MM.1S (cell line): ENCODE results near the gene SLC11A1.

Source experiments
- DNase-seq: peaks from one replicate; pipeline ENCODE4 v3.0.0-alpha.2; 2015
- H2AFZ ChIP-seq: fragments of 300-600 bp; sonication (generic); 2 replicates; pipeline ENCODE4 v1.6.0; 2016; ENCODE audit warnings: antibody characterized with exemption, low read length
- H3F3A ChIP-seq: fragments of 300-600 bp; sonication (generic); 2 replicates; pipeline ENCODE4 v1.6.1; 2016; ENCODE audit warnings: mild to moderate bottlenecking, antibody characterized with exemption, low read length, moderate library complexity, mixed read lengths; ENCODE audit not compliant: insufficient read depth
- H3K27ac ChIP-seq: fragments of 300-600 bp; sonication (generic); 2 replicates; pipeline ENCODE4 v1.5.1; 2016; ENCODE audit warnings: mild to moderate bottlenecking, low read length
- H3K27me3 ChIP-seq: fragments of 300-600 bp; sonication (generic); replicated peaks from 2 replicates; pipeline ENCODE4 v1.6.0; 2016; ENCODE audit warnings: low read length; ENCODE audit not compliant: insufficient read depth
- H3K36me3 ChIP-seq: fragments of 300-600 bp; sonication (generic); replicated peaks from 2 replicates; pipeline ENCODE4 v1.6.1; 2016; ENCODE audit warnings: mild to moderate bottlenecking, low read length, mixed read lengths; ENCODE audit not compliant: insufficient read depth
- H3K4me1 ChIP-seq: fragments of 300-600 bp; sonication (generic); 2 replicates; pipeline ENCODE4 v1.6.1; 2016; ENCODE audit warnings: low read length, mixed read lengths
- H3K4me2 ChIP-seq: fragments of 300-600 bp; sonication (generic); 2 replicates; pipeline ENCODE4 v1.6.0; 2016; ENCODE audit warnings: low read depth, low read length
- H3K4me3 ChIP-seq: fragments of 300-600 bp; sonication (generic); 2 replicates; pipeline ENCODE4 v1.5.1; 2016; ENCODE audit warnings: low read length, mixed read lengths
- H3K79me2 ChIP-seq: fragments of 300-600 bp; sonication (generic); 2 replicates; pipeline ENCODE4 v1.6.1; 2016; ENCODE audit warnings: mixed run types, low read length, mixed read lengths
- H3K9ac ChIP-seq: fragments of 300-600 bp; sonication (generic); 2 replicates; pipeline ENCODE4 v1.6.1; 2016; ENCODE audit warnings: low read length, mixed read lengths
- H3K9me2 ChIP-seq: fragments of 300-600 bp; sonication (generic); replicated peaks from 2 replicates; pipeline ENCODE4 v1.6.1; 2016; ENCODE audit warnings: mild to moderate bottlenecking, low read length, mixed read lengths; ENCODE audit not compliant: insufficient read depth
- H3K9me3 ChIP-seq: fragments of 300-600 bp; sonication (generic); replicated peaks from 2 replicates; pipeline ENCODE4 v1.6.1; 2016; ENCODE audit warnings: mild to moderate bottlenecking, low read length, mixed read lengths; ENCODE audit not compliant: insufficient read depth
- H4K20me1 ChIP-seq: fragments of 300-600 bp; sonication (generic); 2 replicates; pipeline ENCODE4 v1.6.1; 2016; ENCODE audit warnings: mild to moderate bottlenecking, low read length, moderate library complexity, mixed read lengths; ENCODE audit not compliant: insufficient read depth
- CTCF ChIP-seq: fragments of 300-600 bp; sonication (generic); IDR thresholded peaks from 2 replicates; pipeline ENCODE4 v1.5.1; 2016; ENCODE audit warnings: antibody characterized with exemption, low read length, mixed read lengths
- EZH2 ChIP-seq: fragments of 300-600 bp; sonication (generic); optimal IDR thresholded peaks from 2 replicates; pipeline ENCODE3; 2017; ENCODE audit warnings: low read depth, mild to moderate bottlenecking, antibody characterized with exemption, low read length, mixed read lengths
- EZH2phosphoT487 ChIP-seq: fragments of 300-600 bp; sonication (generic); IDR thresholded peaks from 2 replicates; pipeline ENCODE4 v1.6.1; 2018; ENCODE audit warnings: antibody characterized with exemption, low read length

Gene SLC11A1

GRCh38 chr2:218434456-218434855, 52.4 kb downstream of the SLC11A1 start:
- TF ChIP-seq EZH2phosphoT487 (no peak), EZH2 (no peak), CTCF (no peak)
- no peaks in the 10 kb centered on the region for H3K36me3 ChIP-seq
- DNase-seq, result no peak
- H3K4me3 ChIP-seq, result no peak overlapping the region
- H3F3A ChIP-seq, result no peaks in the 10 kb centered on the region
- no peaks in the 10 kb centered on the region for H3K9me3 ChIP-seq
- no peaks in the 10 kb centered on the region for H3K79me2 ChIP-seq
- no peak overlapping the region for H3K9ac ChIP-seq
- H3K9me2 ChIP-seq, result no peaks in the 10 kb centered on the region
- no peak overlapping the region for H2AFZ ChIP-seq
- no peaks in the 10 kb centered on the region for H3K27me3 ChIP-seq
- no peaks in the 10 kb centered on the region for H4K20me1 ChIP-seq
- H3K4me2 ChIP-seq, result no peak overlapping the region
- H3K27ac ChIP-seq, result no peak overlapping the region
- no peaks in the 10 kb centered on the region for H3K4me1 ChIP-seq

DNA sequence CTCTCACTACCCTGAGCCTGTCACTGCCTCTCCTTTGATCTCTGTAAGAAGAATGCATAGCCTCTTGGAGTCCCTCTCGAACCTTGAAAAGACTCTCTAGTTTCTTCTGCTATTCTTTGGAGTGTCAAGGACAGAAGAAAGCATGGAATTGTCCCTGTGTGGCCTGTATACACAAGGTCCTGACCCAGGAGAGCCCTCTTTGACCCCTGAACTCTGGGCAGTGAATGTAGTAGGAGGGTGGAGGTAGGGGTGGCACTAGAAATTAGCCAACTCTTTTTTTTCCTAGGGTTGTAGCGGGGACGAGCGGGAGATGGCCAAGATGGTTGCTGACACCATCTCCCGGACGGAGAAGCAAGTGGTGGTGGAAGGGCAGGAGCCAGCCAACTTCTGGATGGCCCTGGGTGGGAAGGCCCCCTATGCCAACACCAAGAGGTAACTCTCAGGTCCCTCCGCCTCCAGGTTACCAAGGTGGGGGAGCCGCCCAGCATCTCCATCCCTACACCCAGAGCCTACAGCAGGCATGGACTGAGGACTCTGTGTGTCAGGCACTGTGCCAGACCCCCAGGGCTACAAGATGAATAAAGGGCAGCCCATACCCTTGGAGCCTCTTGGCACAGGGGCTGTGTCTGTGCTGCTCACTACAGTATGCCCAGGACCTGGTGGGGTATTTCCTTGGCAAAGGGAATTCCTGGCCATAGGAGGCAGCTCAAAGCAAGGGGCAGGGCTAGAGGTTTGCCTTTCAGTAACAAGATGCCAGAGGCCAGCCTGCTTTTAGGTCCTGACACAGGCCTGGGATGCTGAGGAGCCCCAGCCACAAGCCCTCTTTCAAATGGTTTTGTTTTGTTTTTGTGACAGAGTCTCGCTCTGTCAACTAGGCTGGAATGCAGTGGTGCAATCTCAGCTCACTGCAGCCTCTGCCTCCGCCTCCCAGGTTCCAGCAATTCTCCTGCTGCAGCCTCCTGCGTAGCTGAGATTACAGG, 53.2 kb downstream of the SLC11A1 start:
- Histone ChIP-seq H3F3A (no peaks in the 10 kb centered on the region), H3K4me3 (no peak overlapping the region), H3K9ac (no peak overlapping the region), H3K36me3 (no peaks in the 10 kb centered on the region), H3K4me1 (no peaks in the 10 kb centered on the region), H3K27ac (no peak overlapping the region), H3K4me2 (no peak overlapping the region), H3K79me2 (no peaks in the 10 kb centered on the region), H3K27me3 (no peaks in the 10 kb centered on the region), H3K9me2 (no peaks in the 10 kb centered on the region), H4K20me1 (no peaks in the 10 kb centered on the region), H2AFZ (no peak overlapping the region), H3K9me3 (no peaks in the 10 kb centered on the region)
- no peak for TF ChIP-seq EZH2phosphoT487
- TF ChIP-seq EZH2, result no peak
- TF ChIP-seq CTCF, result no peak
- no peak for DNase-seq

GRCh38 chr2:218436992-218437391, 54.9 kb downstream of the SLC11A1 start:
- no peak overlapping the region for H3K4me3 ChIP-seq
- H3K79me2 ChIP-seq, result no peaks in the 10 kb centered on the region
- H3K27me3 ChIP-seq, result no peaks in the 10 kb centered on the region
- H4K20me1 ChIP-seq, result no peaks in the 10 kb centered on the region
- H3K27ac ChIP-seq, result no peak overlapping the region
- H2AFZ ChIP-seq, result no peak overlapping the region
- no peak for DNase-seq
- H3K9me2 ChIP-seq, result no peaks in the 10 kb centered on the region
- no peaks in the 10 kb centered on the region for H3F3A ChIP-seq
- H3K4me1 ChIP-seq, result no peaks in the 10 kb centered on the region
- no peak overlapping the region for H3K9ac ChIP-seq
- H3K4me2 ChIP-seq, result no peak overlapping the region
- no peaks in the 10 kb centered on the region for H3K9me3 ChIP-seq
- no peaks in the 10 kb centered on the region for H3K36me3 ChIP-seq
- TF ChIP-seq EZH2 (no peak), CTCF (no peak), EZH2phosphoT487 (no peak)
